Lower leg skin (tissue), 4 donors: ENCODE data around the gene COL8A1. TPM values are rescaled to one million over a fixed set of nuclear protein-coding genes. Genes with fewer than 3 reads are reported as not detected.

Source experiments
- DNase-seq, 2 donors: peaks; one replicate each; pipeline ENCODE4 v3.0.0-alpha.2; 2019; ENCODE audit warnings: low spot score in 2 of 2
- H3K4me3 ChIP-seq: fragments of 200-600 bp; sonication (generic); 2 replicates; pipeline ENCODE4 v1.5.1; 2017; ENCODE audit warnings: mild to moderate bottlenecking, low read depth; ENCODE audit not compliant: poor library complexity, severe bottlenecking
- CTCF ChIP-seq, 3 donors: fragments of 450-650 bp; IDR thresholded peaks; one replicate each; pipeline ENCODE4 v1.5.1; 2016; ENCODE audit warnings: antibody characterized with exemption in 3 of 3, mild to moderate bottlenecking in 3 of 3, moderate library complexity in 2 of 3
- POLR2A ChIP-seq, 2 donors: fragments of 450-650 bp; IDR thresholded peaks; one replicate each; pipeline ENCODE4 v1.6.1; 2016 to 2017; ENCODE audit warnings: antibody characterized with exemption in 2 of 2, mild to moderate bottlenecking in 1 of 2, moderate library complexity in 1 of 2
- WGBS, 2 donors: methylation state at CpG; one replicate each; pipeline ENCODE4 v1.1.5; 2018; 5-methylcytosine and 5-hydroxymethylcytosine counted together
- intact Hi-C: fragments of 100-400 bp; cut with DNase I; formaldehyde crosslinking; loops from one replicate; pipeline ENCODE4 v1.15.0; 2023; ENCODE audit warnings: low total_unique reads
- total RNA-seq, 4 donors: library from RNA; depleted of rRNA; stranded (reverse); fragments of >200 nt; gene quantifications; one replicate each; pipeline ENCODE4 v1.1.0, GENCODE V29; 2016

The COL8A1 gene
- total RNA-seq, 4 donors from 2014 or later = 5.0 to 11.5 (median 7.2) TPM

- DNase-seq = no peak
- 69 to 72% methylated on average over 2 of the region's 2 CpGs for WGBS, 2 donors
- TF ChIP-seq POLR2A (IDR thresholded peaks at IDR 0.05) (no peak), CTCF (IDR thresholded peaks at IDR 0.05) (no peak)
- no peak overlapping the region for H3K4me3 ChIP-seq
- intact Hi-C loops = no loop called here
Measured at GRCh38 chr3:99693636-99694035, 55.2 kb downstream of the COL8A1 start.

- no peak for DNase-seq
- no peak overlapping the region for H3K4me3 ChIP-seq
- 87 to 89% methylated on average over 5 of the region's 5 CpGs for WGBS, 2 donors
- no peak for TF ChIP-seq POLR2A (IDR thresholded peaks at IDR 0.05)
- intact Hi-C loops = no loop called here
Measured at GRCh38 chr3:99696497-99696896, 58.1 kb downstream of the COL8A1 start.

GRCh38 chr3:99697250-99697649 lies 58.9 kb downstream of the COL8A1 start:
- intact Hi-C loops = no loop called here
- TF ChIP-seq POLR2A (IDR thresholded peaks at IDR 0.05) (no peak), CTCF (IDR thresholded peaks at IDR 0.05) (no peak)
- H3K4me3 ChIP-seq = no peak overlapping the region
- DNase-seq = no peak
- WGBS, 2 donors = 49 to 64% methylated on average over 5 of the region's 5 CpGs

- intact Hi-C loops = no loop called here
- H3K4me3 ChIP-seq = no peak overlapping the region
- DNase-seq = no peak
- WGBS, 2 donors = 65% methylated on average over 2 of the region's 2 CpGs
- no peak for TF ChIP-seq POLR2A (IDR thresholded peaks at IDR 0.05)
- TF ChIP-seq CTCF (IDR thresholded peaks at IDR 0.05) = no peak
Measured at GRCh38 chr3:99698932-99699331, 60.5 kb downstream of the COL8A1 start.

GRCh38 chr3:99699841-99700240 lies 61.4 kb downstream of the COL8A1 start:
- WGBS, 2 donors = 85 to 88% methylated on average over 9 of the region's 9 CpGs
- DNase-seq = no peak
- H3K4me3 ChIP-seq = no peak overlapping the region
- intact Hi-C loops = no loop called here
- no peak for TF ChIP-seq POLR2A (IDR thresholded peaks at IDR 0.05)
- no peak for TF ChIP-seq CTCF (IDR thresholded peaks at IDR 0.05)

GRCh38 chr3:99700631-99701268 lies 62.4 kb downstream of the COL8A1 start:
- intact Hi-C loops = no loop called here

More at GRCh38 chr3:99700631-99701268, 62.4 kb downstream of the COL8A1 start:
- no peak for TF ChIP-seq CTCF (IDR thresholded peaks at IDR 0.05)
- no peak for TF ChIP-seq POLR2A (IDR thresholded peaks at IDR 0.05)
- DNase-seq = no peak
- no peak overlapping the region for H3K4me3 ChIP-seq
- WGBS, 2 donors = 84 to 85% methylated on average over 8 of the region's 8 CpGs
